ENCODE results near the gene MIAT.
"Not testable (repeated sequence)": the region's sequence is repeated elsewhere in the genome, so short reads cannot be mapped to it uniquely, and the experiment has no call there.

The MIAT gene

DNA sequence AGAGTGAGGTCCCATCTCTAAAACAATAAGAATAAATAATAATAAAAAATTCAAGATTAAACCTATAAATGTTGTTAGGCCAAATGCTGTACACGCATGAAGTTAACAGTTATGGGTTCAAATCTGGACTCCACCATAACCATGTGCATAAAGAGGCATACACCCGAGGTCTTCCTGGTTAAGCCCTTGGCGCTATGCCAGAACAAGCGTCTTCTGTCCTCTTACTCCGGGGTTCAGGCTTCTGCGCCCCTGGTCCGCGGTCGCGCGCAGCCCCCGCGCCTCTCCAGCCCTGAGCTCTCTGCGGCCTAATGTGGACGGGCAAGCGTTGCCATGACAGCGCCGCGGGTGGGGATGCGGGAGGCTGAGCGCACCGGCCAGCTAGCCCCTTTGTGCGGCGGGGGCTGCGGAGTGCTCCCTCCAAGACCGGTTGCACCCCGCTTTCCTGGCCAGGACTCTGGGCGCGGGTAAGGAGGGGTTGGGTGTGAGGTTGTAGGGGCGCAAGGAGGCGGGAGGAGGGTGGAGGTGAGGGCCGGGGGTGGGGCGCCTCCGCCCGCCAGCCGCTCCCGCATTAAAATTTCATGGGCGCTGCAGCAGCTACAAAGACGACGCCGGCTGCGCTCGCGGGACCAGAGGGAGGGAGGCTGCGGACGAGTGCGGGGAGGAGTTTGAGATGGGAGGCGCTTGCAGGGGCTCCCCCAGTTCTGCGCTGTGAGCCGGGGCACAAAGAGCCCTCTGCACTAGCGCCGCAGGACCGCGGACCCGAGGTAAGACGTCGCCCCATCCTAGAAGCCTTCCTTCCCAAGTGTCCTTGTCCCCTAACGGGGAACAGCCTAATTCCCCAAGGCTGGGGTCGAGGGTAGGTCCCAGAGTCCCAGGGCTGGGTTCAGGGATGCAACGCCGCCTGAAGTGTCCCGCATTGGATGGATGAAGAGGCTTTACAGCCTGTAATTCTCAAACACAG is at the start of gene MIAT:
TSS of gene MIAT (plus strand) at position 698 of the 961 bp plus-strand sequence.
- peak; percentile 75 for DNase-seq (ENCODE audit: low spot score)

DNA sequence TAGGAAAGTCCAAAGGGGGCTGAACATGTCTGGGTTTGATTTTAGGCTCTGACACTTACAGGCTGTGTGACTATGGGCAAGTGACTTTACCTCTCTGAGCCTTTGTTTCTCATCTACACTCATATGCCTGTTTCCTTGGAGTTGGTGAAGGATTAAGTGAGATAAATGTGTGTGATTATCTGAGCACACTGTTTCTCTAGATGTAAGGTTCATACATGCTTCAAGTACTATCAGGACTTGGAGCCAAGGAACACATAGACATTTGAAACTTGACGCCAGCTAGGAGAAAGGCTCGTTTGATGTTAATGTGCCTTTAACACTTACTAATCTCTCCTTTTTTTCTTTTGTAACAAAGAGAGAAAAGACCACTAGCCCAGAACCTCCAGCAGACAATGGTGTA is 49.3 kb upstream of the MIAT start:
- no peak for DNase-seq (ENCODE audit: low spot score)

DNA sequence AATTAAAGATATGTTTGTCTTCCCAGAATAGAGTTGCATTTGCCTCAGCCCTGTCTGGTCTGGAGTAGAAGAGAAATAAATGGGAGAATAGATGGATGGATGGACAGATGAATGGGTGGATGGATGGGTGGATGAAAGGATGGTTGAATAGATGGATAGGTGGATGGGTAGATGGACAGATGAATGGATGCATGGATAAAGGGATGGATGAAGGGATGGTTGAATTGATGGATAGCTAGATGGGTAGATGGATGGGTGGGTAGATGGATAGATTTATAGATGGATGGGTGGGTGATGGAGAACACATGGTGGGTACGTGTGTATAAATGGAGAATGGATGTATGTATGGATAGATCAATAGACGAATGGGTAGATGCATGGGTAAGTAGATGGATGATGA is 48.1 kb upstream of the MIAT start:
- DNase-seq (ENCODE audit: low spot score), result no peak

DNA sequence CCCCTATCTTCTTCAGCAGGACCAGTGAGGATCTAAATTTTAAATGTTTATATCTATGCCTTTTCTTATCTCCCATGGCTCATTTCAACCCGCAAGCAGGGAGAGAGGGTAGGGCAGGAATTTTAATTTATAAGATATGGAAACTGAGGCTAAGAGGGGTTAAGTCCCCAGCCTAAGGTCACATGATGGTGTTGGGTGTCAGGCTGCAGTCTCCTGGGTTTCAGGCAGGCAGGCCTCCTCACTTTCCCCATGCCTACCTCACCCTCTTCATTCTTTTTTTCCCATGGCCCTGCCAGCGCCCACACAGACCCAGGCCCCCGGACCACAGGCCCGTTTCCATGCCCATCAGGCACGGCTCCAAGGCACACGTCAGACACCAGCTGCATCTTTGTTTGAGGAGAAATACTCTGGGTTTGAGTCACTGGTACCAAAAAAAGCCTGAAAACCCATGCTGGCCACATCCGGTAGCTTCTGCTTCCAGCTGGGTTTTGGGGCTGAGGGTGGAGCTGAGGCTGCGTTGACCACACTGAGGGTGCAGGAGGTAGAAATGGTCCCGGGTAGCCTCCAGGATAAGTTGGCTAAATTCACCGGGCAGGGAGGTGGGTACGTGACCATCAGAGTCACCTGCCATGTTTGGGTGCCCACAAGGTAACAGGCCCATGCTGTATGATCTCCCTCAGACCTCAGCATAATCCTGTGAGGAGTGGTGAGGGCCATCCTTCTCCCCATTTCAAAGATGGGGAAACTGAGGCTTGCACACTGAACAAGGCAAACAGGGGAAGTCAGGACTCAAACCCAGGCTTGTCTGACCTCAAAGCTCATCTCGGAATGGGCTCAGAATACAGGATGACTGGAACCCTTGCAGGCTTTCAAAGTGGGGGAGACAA is 47.1 kb upstream of the MIAT start:
- peak; percentile 49 for DNase-seq (ENCODE audit: low spot score)

DNA sequence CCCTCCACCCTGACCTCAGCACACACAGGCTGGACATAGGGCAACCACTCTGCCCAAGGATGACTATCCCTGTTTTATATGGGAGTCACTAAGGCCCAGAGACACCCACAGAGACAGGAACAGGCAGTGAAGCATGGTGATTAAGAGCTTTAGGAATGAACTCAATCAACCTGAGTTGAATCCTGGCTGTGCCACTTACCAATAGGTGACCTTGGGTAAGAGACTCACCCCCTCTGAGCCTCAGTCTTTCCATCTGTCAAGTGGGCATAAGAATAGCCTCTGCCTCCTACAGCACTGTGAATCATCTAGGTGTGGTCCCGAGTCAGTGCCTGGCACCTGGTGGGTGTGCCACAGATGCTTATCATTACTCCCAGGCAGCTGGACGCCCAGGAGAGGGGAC is 46.4 kb upstream of the MIAT start:
- DNase-seq (ENCODE audit: low spot score), result no peak

DNA sequence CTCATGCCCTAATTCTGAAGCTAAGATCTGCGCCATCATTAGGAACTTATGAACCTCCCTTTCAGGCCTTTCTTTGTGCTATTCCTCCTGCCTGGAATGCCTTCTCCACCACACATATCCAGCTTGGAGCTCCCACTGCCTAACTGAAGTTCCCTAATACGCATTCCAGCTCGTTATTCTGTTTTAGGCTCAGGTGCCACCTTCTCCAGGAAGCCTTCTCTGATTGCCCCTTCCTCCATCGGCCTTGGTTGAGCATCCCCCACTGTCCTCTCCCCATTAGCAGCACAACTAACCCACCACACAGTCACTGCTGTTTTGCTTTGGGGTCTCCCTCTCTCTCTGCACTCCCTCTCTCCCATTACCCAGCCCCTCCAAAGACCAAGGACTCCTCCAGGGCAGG is 44.7 kb upstream of the MIAT start:
- no peak for DNase-seq (ENCODE audit: low spot score)

DNA sequence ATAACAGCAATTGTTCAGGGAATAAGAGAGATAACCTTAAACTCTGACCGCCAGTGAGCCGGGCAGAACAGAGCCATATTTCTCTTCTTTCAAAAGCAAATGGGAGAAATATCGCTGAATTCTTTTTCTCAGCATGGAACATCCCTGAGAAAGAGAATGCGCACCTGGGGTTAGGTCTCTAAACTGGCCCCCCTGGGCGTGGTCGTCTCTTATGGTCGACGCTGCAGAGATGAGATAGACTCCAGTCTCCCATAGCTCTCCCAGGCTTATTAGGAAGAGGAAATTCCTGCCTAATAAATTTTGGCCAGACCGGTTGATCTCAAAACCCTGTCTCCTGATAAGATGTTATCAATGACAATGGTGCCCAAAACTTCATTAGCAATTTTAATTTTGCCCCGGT is 43.6 kb upstream of the MIAT start:
- DNase-seq (ENCODE audit: low spot score), result not testable (repeated sequence)

DNA sequence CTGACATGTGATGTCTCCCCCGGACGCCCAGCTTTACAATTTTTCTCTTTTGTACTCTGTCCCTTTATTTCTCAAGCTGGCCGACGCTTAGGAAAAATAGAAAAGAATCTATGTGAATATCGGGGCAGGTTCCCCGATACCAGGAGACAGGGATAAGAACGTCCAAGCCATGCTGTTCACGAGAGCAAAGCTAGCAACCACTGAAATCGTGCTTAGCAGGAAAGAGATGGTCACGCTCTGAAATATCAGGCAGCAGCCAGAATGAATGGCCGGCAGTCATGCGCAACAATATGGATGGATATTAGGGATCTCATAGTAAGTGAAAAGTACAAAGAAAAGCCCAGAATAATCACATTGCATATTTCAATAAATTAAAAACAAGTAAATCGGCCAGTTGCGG is 43.1 kb upstream of the MIAT start:
- no peak for DNase-seq (ENCODE audit: low spot score)

DNA sequence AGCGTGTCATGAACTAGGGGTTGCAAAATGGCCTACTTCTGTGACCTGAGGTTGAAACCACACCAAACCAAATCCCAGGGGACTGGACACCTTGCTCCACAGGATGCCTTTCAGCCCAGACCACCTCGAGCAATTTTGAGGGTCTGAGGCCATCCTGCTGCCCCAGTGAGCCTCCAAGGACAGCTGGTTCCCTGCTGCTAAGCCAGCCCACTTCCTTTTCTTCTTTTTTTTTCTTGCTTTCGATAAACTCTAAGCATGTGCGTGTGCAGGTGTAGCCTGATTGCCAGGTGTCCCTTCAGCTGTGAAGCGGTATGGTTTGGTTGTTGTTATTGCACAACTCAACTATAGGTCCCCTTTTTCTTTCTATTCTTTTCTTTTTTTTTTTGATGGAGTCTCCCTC is 42.2 kb upstream of the MIAT start:
- DNase-seq (ENCODE audit: low spot score), result no peak

DNA sequence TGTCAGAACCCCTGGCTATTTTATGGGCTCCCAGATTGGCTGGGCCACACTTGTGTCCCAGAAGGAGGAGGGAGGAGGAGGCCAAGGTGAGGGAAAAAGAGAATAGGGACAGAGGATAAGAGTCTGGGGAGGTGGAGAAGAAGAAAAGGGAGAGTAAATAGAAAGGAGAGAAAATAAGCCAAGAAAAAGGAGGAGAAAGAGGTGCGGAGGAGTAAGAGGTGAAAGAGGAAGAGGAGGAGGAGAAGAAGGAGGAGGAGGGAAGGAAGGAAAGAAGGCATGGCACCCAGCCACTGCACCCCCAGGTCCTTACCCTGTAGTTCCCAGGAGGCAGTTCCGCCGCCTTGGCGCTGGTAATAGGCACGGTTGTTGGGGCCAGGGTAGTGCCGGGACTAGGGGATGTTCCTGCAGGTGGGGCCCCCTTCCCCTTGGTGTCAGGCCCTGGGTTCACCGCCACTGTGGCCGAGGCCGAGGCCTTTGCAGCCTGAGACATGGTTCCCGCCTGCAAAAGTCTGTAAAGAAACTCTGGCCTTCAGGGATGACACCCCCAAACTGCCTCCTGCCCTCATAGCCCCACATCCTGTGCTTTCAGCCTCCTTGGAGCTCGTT is 41.5 kb upstream of the MIAT start:
- DNase-seq (ENCODE audit: low spot score), result no peak

DNA sequence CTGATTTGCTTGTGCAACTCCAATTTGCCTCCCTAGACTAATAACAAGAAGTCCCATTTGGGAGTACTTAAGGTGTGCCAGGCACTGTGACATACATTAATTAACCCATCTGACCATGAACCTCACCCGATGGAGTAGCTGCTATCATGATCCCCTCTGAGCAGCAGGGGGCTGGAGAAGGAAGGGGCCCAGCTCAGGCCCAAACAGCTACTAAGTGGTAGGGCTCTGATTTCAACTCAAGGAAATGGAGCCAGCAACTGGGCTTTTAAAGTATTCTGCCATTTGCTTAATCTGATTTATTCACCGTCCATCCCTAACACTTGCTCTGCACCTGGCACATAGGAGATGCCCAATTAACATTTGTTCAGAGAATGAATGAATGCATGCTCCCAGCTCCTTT is 40.7 kb upstream of the MIAT start:
- no peak for DNase-seq (ENCODE audit: low spot score)

DNA sequence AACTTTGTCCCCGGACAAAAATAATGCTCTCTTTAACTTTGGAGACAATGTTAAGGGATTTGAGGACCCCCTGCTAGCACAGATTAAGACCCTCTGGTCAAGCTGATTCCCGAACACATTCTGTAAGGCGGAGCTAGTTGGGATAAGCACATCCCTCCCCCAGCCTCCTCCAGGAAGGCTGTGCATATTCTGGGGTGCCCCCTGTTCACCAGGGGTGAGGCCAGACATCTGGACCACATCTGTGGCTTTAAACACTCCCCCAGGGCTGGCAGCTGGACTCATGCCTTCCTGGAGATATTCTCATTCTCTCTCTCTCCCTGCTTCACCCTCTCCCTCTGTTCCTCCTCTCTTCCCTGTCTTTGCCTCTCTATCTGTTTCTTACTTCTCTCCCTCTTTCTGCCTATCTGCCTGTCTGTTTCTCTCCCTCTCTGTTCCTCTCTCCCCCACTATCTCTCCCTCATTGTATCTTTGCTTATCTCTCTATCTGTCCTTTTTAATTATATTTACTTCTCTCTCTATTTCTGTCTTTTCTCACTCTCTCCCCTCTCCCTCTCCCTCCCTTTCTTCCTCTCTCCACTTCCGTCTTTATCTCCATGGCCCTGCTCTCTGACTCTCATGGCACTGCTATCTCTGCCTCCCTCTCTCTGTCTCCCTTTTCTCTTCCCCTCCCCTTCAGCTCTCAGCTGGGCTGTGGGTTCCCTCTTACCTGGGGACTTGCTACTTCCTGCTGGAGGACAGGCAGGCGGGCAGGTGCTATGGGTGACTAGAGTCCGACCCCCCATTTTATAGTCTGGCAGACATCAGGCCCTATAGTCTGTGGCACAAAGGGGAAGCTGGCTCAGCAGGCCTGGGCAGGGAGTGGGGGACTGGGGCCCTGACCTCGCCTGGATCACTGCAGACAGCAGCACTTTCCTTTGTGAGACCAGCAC is 39.9 kb upstream of the MIAT start, which contains the start of gene CRYBB1:
TSS of gene CRYBB1 (minus strand) at position 757 of the 929 bp plus-strand sequence. CDS start 1,708 bp downstream, outside the sequence.
- DNase-seq (ENCODE audit: low spot score), result no peak

DNA sequence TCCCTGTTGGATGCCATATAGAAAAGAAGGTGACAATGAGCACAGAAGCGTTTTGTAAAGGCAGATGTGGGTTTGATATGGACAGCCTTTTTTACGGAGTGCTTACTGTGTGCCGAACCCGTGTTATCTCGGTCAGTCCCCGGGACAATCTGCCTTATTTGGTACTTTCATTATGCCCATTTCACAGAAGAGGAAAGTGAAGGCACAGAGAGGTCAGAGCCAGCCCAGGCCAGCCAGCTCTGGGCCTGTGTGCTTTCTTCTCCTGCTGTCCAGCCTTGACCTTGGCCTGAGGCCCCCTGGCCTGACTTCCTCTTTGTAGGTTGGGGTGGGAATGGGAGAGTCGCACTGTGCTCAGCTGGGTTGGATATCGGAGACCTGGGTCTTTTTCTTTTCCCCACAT is 38.9 kb upstream of the MIAT start:
- DNase-seq (ENCODE audit: low spot score), result no peak

DNA sequence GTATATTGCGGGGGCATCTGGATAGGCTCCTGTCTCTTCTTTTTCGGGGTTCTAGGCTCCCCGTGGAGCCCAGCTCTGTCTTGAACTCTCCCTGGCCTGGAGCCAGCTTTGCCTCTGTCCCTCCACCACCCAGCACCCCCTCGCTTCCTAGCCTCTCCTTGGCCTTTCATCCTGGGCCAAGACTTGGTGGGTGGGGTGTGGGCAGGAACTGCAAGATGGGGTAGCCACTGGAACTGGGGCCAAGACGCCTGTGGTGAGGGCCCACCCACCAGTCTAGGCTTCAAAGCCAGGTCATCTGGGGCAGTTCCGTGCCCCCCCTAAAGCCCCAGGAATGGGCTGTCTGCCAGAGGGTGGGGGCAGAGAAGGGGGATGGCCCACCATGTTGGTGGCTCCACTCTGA is 37.9 kb upstream of the MIAT start:
- no peak for DNase-seq (ENCODE audit: low spot score)

DNA sequence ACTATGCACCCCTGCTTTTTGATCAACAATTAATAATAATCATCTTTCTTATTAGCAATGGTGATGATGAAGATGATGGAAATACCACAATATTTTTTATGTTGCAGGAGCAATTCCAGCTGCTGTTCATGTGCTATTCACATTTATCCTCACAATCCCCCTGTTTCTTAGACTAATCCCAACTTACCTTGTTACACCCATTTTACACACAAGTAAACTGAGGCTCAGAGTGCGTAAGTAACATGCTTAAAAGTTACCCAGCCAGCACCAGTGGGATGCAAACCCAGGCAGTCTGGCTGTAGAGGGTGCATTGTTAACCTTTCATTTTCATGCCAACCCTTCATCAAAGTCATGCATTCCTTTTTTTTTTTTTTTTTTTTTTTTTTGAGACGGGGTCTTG is 37.2 kb upstream of the MIAT start:
- no peak for DNase-seq (ENCODE audit: low spot score)

DNA sequence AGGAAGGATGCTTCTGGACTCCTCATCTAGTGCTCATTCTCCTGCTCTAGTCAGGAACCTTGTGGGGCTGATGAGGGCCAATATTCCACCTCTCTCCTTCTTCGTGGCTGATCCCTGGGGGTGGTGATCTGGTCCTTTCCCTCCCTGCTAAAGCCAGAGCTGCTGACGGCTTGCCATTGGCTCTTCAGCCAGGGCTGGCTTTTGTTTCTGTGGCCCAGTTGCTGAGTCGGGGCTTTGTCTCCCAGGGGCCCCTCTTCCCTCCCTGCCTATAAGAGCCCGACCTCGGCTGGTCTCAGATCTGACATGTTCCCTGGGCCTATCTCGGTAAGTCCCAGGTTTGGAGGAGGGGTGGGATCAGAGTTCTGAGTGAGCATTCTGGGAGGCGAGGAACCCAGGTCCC is 35.7 kb upstream of the MIAT start, which contains the start of gene CRYBA4:
TSS of gene CRYBA4 (plus strand) at position 301 of the 400 bp plus-strand sequence. CDS start 634 bp downstream, outside the sequence.
- no peak for DNase-seq (ENCODE audit: low spot score)

DNA sequence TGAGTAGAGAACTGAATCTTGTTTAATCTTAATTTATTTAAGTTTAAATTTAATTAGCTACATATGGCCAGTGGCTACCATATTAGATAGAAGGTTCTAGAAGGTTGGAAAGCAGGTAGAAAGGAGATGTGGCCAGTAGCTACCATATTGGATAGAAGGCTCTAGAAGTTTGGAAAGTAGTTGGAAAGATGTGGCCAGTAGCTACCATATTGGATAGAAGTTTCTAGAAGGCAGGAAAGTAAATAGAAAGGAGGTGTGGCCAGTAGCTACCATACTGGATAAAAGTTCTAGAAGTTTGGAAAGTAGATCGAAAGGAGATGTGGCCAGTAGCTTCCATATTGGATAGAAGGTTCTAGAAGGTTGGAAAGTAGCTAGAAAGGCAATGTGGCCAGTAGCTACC is 33.4 kb upstream of the MIAT start:
- DNase-seq (ENCODE audit: low spot score), result no peak

DNA sequence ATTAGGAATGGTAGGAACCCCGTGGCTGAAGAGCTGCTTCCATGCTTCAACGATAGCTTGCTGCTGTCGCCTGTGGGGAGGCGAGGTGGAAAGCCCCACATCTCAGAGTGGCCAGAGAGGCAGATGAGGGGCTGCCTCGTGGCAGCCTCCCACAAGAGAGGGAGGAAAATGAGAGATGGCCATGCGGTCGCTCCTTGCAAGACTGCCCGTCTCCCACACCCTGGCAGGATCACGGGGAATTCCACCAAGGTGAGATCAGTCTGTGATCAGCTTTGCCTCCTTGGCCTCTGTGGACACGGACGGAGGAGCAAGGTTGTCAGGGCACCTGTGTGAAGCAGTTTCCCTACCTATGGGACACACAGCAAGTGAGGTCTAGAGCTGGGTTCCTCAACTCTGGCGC is 32.6 kb upstream of the MIAT start:
- DNase-seq (ENCODE audit: low spot score), result no peak

DNA sequence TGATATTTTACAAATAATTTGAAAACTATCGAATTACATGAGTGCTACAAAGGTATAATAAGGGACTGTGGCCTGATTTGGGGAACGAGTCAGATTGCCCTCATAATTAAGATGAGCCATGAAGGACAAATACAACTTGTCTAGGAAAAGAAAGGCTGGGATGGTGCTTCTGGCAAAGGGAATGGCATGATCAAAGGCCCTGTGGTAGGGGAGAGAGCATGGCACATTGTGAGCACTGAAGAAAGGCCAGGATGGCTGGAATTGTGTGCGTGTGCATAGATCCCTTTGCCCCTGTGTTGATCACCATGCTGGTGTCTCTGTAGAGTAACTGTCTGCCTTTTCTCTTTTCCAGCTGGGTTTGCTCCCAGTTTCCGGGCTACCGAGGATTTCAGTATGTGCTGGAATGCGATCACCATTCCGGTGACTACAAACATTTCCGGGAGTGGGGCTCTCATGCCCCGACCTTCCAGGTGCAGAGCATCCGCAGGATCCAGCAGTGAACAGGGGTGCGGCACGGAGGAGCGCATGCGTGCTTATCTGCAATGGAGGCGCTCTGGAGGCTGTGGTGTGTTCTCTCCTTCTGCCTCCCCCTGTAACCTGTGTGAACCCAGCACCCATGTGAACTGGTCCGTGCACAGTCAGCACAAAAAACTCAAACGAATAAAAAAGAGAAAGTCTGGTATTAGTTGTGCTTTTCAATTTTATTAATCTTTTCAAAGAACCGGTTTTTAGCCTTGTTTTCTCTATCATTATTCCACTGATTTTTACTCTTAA is 27.2 kb upstream of the MIAT start:
- no peak for DNase-seq (ENCODE audit: low spot score)

DNA sequence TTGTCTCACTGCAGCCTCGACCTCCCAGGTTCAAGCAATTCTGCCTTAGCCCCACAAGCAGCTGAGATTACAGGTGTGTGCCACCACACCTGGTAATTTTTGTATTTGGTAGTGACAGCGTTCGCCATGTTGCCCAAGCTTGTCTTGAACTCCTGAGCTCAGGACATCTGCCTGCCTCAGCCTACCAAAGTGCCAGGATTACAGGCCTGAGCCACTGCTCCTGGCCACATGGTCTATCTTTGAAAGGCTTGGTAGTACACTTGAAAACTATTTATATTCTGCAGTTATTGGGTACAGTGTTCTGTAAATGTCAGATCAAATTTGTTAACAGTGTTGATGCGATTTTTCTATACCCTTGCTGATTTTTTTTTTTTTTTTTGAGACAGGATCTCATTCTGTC is 26.1 kb upstream of the MIAT start:
- no peak for DNase-seq (ENCODE audit: low spot score)
